ENCODE results near the gene OSBP2. TPM values are rescaled to one million over a fixed set of nuclear protein-coding genes. Genes with fewer than 3 reads are reported as not detected.

The OSBP2 gene
- total RNA-seq, 1 experiment from 2014 or later: 10.2 TPM

- Histone ChIP-seq H4K20me1 (ENCODE audit: low read length) (no peaks in the 10 kb centered on the region), H3K9me3 (ENCODE audit: low read length) (no peaks in the 10 kb centered on the region), H3K27ac (ENCODE audit: low read length) (no peak overlapping the region), H3F3A (ENCODE audit: low read length, unreplicated experiment) (no peaks in the 10 kb centered on the region), H3K4me3 (ENCODE audit: low read length) (no peak overlapping the region), H3K9me2 (replicated peaks; ENCODE audit: low read length) (no peaks in the 10 kb centered on the region), H3K79me2 (ENCODE audit: low read length) (no peaks in the 10 kb centered on the region), H3K27me3 (ENCODE audit: low read length) (no peaks in the 10 kb centered on the region), H3K4me1 (ENCODE audit: insufficient read depth, low read length) (peaks cover 9% of the 10 kb centered on the region; the same call in 1 of the 2 replicates), H3K4me2 (ENCODE audit: low read length) (no peak overlapping the region), H3K9ac (ENCODE audit: low read length) (no peak overlapping the region), H2AFZ (ENCODE audit: low read length) (no peak overlapping the region), H3K36me3 (ENCODE audit: low read depth, low read length) (no peaks in the 10 kb centered on the region)
- BruUV-seq (replicated peaks): no TSS peak
- DNase-seq: no peak
- ChIA-PET CTCF (no interaction called here), POLR2A (ENCODE audit: unreplicated experiment) (no interaction called here)
- no peak for TF ChIP-seq CTCF (conservative IDR thresholded peaks at IDR 0.05; ENCODE audit: low read depth, low read length)
- no peak for TF ChIP-seq EZH2phosphoT487 (IDR thresholded peaks at IDR 0.05; ENCODE audit: borderline replicate concordance, low read length)
- no peak for TF ChIP-seq EZH2 (IDR thresholded peaks at IDR 0.05; ENCODE audit: low read length, unreplicated experiment)
- intact Hi-C loops (cut with micrococcal nuclease): loop anchor here (10.0 kb wide), 1 partner anchor 64 kb away; no protein-coding TSS in a partner anchor
- no peak for ATAC-seq
These were observed 3.5 kb upstream of the OSBP2 start for GRCh38 chr22:30691204-30691603.

GRCh38 chr22:30694171-30694639 lies 469 bp upstream of the OSBP2 start:
- ChIA-PET POLR2A (ENCODE audit: unreplicated experiment) (no interaction called here), CTCF (interaction anchor here (0.6 to 0.7 kb wide), 2 partner anchors 50 to 65 kb away, joined by 3 read pairs; no protein-coding TSS in a partner anchor)
- TF ChIP-seq EZH2 (IDR thresholded peaks at IDR 0.05; ENCODE audit: low read length, unreplicated experiment) (no peak), EZH2phosphoT487 (IDR thresholded peaks at IDR 0.05; ENCODE audit: borderline replicate concordance, low read length) (no peak)
- H3K9me3 ChIP-seq (ENCODE audit: low read length): no peaks in the 10 kb centered on the region
- peak overlapping the region; percentile 55 for H3K9ac ChIP-seq (ENCODE audit: low read length)
- no peaks in the 10 kb centered on the region for H3K79me2 ChIP-seq (ENCODE audit: low read length)
- H3K27ac ChIP-seq (ENCODE audit: low read length): 0 out of 2 replicates have a peak overlapping the region, but pooled peaks have one; percentile 8
- no peaks in the 10 kb centered on the region for H4K20me1 ChIP-seq (ENCODE audit: low read length)
- H3K27me3 ChIP-seq (ENCODE audit: low read length): no peaks in the 10 kb centered on the region
- H3K4me3 ChIP-seq (ENCODE audit: low read length): peak overlapping the region; percentile 74
- DNase-seq (peak; percentile 44), ATAC-seq (peak; percentile 61)
- H3K9me2 ChIP-seq (replicated peaks; ENCODE audit: low read length): no peaks in the 10 kb centered on the region
- peak overlapping the region; percentile 88 for H3K4me2 ChIP-seq (ENCODE audit: low read length)
- H3K4me1 ChIP-seq (ENCODE audit: insufficient read depth, low read length): peaks cover 9% of the 10 kb centered on the region; the same call in 1 of the 2 replicates
- H2AFZ ChIP-seq (ENCODE audit: low read length): peak overlapping the region; percentile 77
- intact Hi-C loops (cut with micrococcal nuclease): loop anchor here (2.0 to 10.0 kb wide), 2 partner anchors 59 to 61 kb away; partner anchors contain the start of gene SLC35E4
- no peaks in the 10 kb centered on the region for H3F3A ChIP-seq (ENCODE audit: low read length, unreplicated experiment)
- BruUV-seq (replicated peaks): TSS peak; percentile 70
- no peaks in the 10 kb centered on the region for H3K36me3 ChIP-seq (ENCODE audit: low read depth, low read length)

- ChIA-PET CTCF (no interaction called here), POLR2A (ENCODE audit: unreplicated experiment) (no interaction called here)
- TSS peak; percentile 34 for BruUV-seq (replicated peaks)
- intact Hi-C loops (cut with micrococcal nuclease): loop anchor here (2.0 to 10.0 kb wide), 2 partner anchors 59 to 61 kb away; partner anchors contain the start of gene SLC35E4
- peak overlapping the region; percentile 69; the same call in 1 of the 2 replicates for H2AFZ ChIP-seq (ENCODE audit: low read length)
- ATAC-seq (no peak), DNase-seq (no peak)
- H3K9ac ChIP-seq (ENCODE audit: low read length): peak overlapping the region; percentile 41; the same call in 1 of the 2 replicates
- H3K4me3 ChIP-seq (ENCODE audit: low read length): peak overlapping the region; percentile 77
- H3K27me3 ChIP-seq (ENCODE audit: low read length): no peaks in the 10 kb centered on the region
- TF ChIP-seq EZH2phosphoT487 (IDR thresholded peaks at IDR 0.05; ENCODE audit: borderline replicate concordance, low read length) (no peak), EZH2 (IDR thresholded peaks at IDR 0.05; ENCODE audit: low read length, unreplicated experiment) (no peak), CTCF (conservative IDR thresholded peaks at IDR 0.05; ENCODE audit: low read depth, low read length) (no peak)
- peaks cover 9% of the 10 kb centered on the region; the same call in 1 of the 2 replicates for H3K4me1 ChIP-seq (ENCODE audit: insufficient read depth, low read length)
- no peak overlapping the region for H3K27ac ChIP-seq (ENCODE audit: low read length)
- H3K9me2 ChIP-seq (replicated peaks; ENCODE audit: low read length): no peaks in the 10 kb centered on the region
- no peaks in the 10 kb centered on the region for H3F3A ChIP-seq (ENCODE audit: low read length, unreplicated experiment)
- no peaks in the 10 kb centered on the region for H3K36me3 ChIP-seq (ENCODE audit: low read depth, low read length)
- H3K4me2 ChIP-seq (ENCODE audit: low read length): peak overlapping the region; percentile 91
- no peaks in the 10 kb centered on the region for H4K20me1 ChIP-seq (ENCODE audit: low read length)
- H3K9me3 ChIP-seq (ENCODE audit: low read length): no peaks in the 10 kb centered on the region
- no peaks in the 10 kb centered on the region for H3K79me2 ChIP-seq (ENCODE audit: low read length)
These were observed 727 bp downstream of the OSBP2 start for GRCh38 chr22:30695351-30695851.

Measured in PC-3 (cell line).